OCI-LY1 (cell line): ENCODE results near the gene SCYGR8.

Experiments used
- H2AFZ ChIP-seq: fragments of 200-600 bp; sonication (generic), shearing (Covaris generic); 2 replicates; pipeline ENCODE4 v1.6.0; 2014; ENCODE audit warnings: antibody characterized with exemption, mild to moderate bottlenecking, low read length
- H3F3A ChIP-seq: fragments of 200-600 bp; sonication (generic), shearing (Covaris generic); 2 replicates; pipeline ENCODE4 v1.6.0; 2014; ENCODE audit warnings: mild to moderate bottlenecking, antibody characterized with exemption, low read length, moderate library complexity; ENCODE audit not compliant: insufficient read depth
- H3K27ac ChIP-seq: fragments of 200-600 bp; sonication (generic); 2 replicates; pipeline ENCODE4 v1.5.1; 2014; ENCODE audit warnings: low read length, mixed run types, mild to moderate bottlenecking, low read depth; ENCODE audit not compliant: poor library complexity, severe bottlenecking
- H3K27me3 ChIP-seq: fragments of 200-600 bp; sonication (generic); 2 replicates; pipeline ENCODE4 v1.6.0; 2014; ENCODE audit warnings: antibody characterized with exemption, mild to moderate bottlenecking, low read length, moderate library complexity; ENCODE audit not compliant: insufficient read depth
- H3K36me3 ChIP-seq: fragments of 200-600 bp; sonication (generic); 2 replicates; pipeline ENCODE4 v1.6.1; 2014; ENCODE audit warnings: mild to moderate bottlenecking, antibody characterized with exemption, low read length, moderate library complexity, mixed read lengths; ENCODE audit not compliant: insufficient read depth
- H3K4me1 ChIP-seq: fragments of 200-600 bp; sonication (generic); 2 replicates; pipeline ENCODE4 v1.5.1; 2014; ENCODE audit warnings: mild to moderate bottlenecking, low read length, moderate library complexity; ENCODE audit not compliant: insufficient read depth, severe bottlenecking
- H3K4me2 ChIP-seq: fragments of 200-600 bp; sonication (generic), shearing (Covaris generic); 2 replicates; pipeline ENCODE4 v1.6.1; 2014; ENCODE audit warnings: low read length
- H3K4me3 ChIP-seq: fragments of 200-600 bp; sonication (generic); 2 replicates; pipeline ENCODE4 v1.5.1; 2014; ENCODE audit warnings: low read length, low read depth, mild to moderate bottlenecking, mixed read lengths; ENCODE audit not compliant: poor library complexity, severe bottlenecking
- H3K79me2 ChIP-seq: fragments of 200-600 bp; shearing (Covaris generic); 2 replicates; pipeline ENCODE4 v1.6.1; 2016; ENCODE audit warnings: mixed run types, low read length, mixed read lengths; ENCODE audit not compliant: insufficient read depth
- H3K9ac ChIP-seq: fragments of 200-600 bp; sonication (generic), shearing (Covaris generic); 2 replicates; pipeline ENCODE4 v1.6.1; 2014; ENCODE audit warnings: mild to moderate bottlenecking, low read length, mixed read lengths
- H3K9me2 ChIP-seq: fragments of 200-600 bp; sonication (generic), shearing (Covaris generic); 2 replicates; pipeline ENCODE4 v1.6.1; 2014; ENCODE audit warnings: low read depth, mild to moderate bottlenecking, low read length, mixed read lengths
- H3K9me3 ChIP-seq: fragments of 200-600 bp; shearing (Covaris generic); 2 replicates; pipeline ENCODE4 v1.6.1; 2014; ENCODE audit warnings: low read length, mixed read lengths
- H4K20me1 ChIP-seq: fragments of 200-600 bp; sonication (generic), shearing (Covaris generic); 2 replicates; pipeline ENCODE4 v1.6.0; 2016; ENCODE audit warnings: mild to moderate bottlenecking, low read length; ENCODE audit not compliant: insufficient read depth
- CTCF ChIP-seq: fragments of 200-600 bp; sonication (generic), shearing (Covaris generic); IDR thresholded peaks from 2 replicates; pipeline ENCODE4 v1.5.1; 2017; ENCODE audit warnings: mild to moderate bottlenecking, antibody characterized with exemption, low read length, moderate library complexity, mixed read lengths
- EZH2 ChIP-seq: fragments of 200-600 bp; sonication (generic), shearing (Covaris generic); IDR thresholded peaks from 2 replicates; pipeline ENCODE4 v1.8.0; 2017; ENCODE audit warnings: borderline replicate concordance, mixed run types, mild to moderate bottlenecking, antibody characterized with exemption, low read length, moderate library complexity, mixed read lengths

Gene SCYGR8

GRCh38 chr2:227745594-227745993 is at the start of gene SCYGR8:
Gene SCYGR8 (plus strand): TSS chr2:227745894. CDS start chr2:227745894, 0 bp downstream.
- H2AFZ ChIP-seq = no peak within 1 kb of the TSS
- no peak within 1 kb of the TSS for H3K4me3 ChIP-seq
- H3K79me2 ChIP-seq = no peaks in the 10 kb centered on the region
- H3F3A ChIP-seq = no peaks in the 10 kb centered on the region
- H3K27me3 ChIP-seq = no peaks in the 10 kb centered on the region
- TF ChIP-seq CTCF (no peak), EZH2 (no peak)
- no peak within 1 kb of the TSS for H3K9ac ChIP-seq
- H3K9me2 ChIP-seq = no peaks in the 10 kb centered on the region
- H3K36me3 ChIP-seq = no peaks in the 10 kb centered on the region
- no peak within 1 kb of the TSS for H3K4me2 ChIP-seq
- H3K27ac ChIP-seq = no peak within 1 kb of the TSS
- no peaks in the 10 kb centered on the region for H3K9me3 ChIP-seq
- no peaks in the 10 kb centered on the region for H3K4me1 ChIP-seq
- H4K20me1 ChIP-seq = no peaks in the 10 kb centered on the region

DNA sequence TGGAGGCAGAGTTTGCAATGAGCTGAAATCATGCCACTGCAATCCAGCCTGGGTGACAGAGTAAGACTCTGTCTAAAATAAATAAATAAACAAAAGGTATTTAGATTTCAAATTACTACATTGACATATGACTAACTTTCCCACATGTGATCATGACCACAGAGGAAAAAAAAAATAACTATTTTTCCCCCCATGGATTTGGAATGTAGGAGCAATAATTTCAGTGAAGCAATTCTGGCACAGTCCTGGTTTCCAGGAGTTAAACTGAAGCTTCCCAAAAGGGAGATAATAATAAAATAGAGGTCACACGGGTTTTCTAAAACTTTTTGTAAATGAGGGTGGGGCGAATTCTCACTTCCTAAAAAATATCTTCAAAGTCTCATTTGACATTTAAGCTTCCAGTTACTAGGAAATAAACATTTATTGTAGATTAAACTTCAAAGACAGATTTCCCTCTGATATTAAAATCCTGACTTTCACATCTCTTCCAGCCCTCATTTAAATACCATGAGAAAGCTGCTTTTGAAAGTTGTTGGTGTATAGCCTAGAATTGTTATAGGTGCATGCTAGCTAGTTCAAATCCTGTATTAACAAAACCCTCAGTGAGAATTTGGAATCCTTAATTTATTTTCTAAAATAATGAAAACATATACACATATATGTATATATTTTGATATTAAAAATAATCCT is 48.6 kb upstream of the SCYGR8 start:
- Histone ChIP-seq H2AFZ (no peak overlapping the region), H3K36me3 (no peaks in the 10 kb centered on the region), H4K20me1 (no peaks in the 10 kb centered on the region), H3F3A (no peaks in the 10 kb centered on the region), H3K4me2 (no peak overlapping the region), H3K9me3 (no peaks in the 10 kb centered on the region), H3K9me2 (no peaks in the 10 kb centered on the region), H3K4me1 (no peaks in the 10 kb centered on the region), H3K4me3 (no peak overlapping the region), H3K79me2 (no peaks in the 10 kb centered on the region), H3K9ac (no peak overlapping the region), H3K27ac (no peak overlapping the region), H3K27me3 (no peaks in the 10 kb centered on the region; the same call in 1 of the 2 replicates)
- TF ChIP-seq EZH2 (no peak), CTCF (no peak)

GRCh38 chr2:227701556-227701955 is 44.1 kb upstream of the SCYGR8 start:
- H4K20me1 ChIP-seq = no peaks in the 10 kb centered on the region
- no peaks in the 10 kb centered on the region for H3K36me3 ChIP-seq
- no peaks in the 10 kb centered on the region for H3F3A ChIP-seq
- H3K27me3 ChIP-seq = no peaks in the 10 kb centered on the region; the same call in 1 of the 2 replicates
- no peak overlapping the region for H3K27ac ChIP-seq
- no peak overlapping the region for H3K4me2 ChIP-seq
- no peaks in the 10 kb centered on the region for H3K79me2 ChIP-seq
- TF ChIP-seq CTCF (no peak), EZH2 (no peak)
- no peak overlapping the region for H3K9ac ChIP-seq
- no peak overlapping the region for H2AFZ ChIP-seq
- no peaks in the 10 kb centered on the region for H3K9me3 ChIP-seq
- H3K4me1 ChIP-seq = no peaks in the 10 kb centered on the region
- no peak overlapping the region for H3K4me3 ChIP-seq
- H3K9me2 ChIP-seq = no peaks in the 10 kb centered on the region
